ENCODE measurements around the gene NAA10.

Gene NAA10

DNA sequence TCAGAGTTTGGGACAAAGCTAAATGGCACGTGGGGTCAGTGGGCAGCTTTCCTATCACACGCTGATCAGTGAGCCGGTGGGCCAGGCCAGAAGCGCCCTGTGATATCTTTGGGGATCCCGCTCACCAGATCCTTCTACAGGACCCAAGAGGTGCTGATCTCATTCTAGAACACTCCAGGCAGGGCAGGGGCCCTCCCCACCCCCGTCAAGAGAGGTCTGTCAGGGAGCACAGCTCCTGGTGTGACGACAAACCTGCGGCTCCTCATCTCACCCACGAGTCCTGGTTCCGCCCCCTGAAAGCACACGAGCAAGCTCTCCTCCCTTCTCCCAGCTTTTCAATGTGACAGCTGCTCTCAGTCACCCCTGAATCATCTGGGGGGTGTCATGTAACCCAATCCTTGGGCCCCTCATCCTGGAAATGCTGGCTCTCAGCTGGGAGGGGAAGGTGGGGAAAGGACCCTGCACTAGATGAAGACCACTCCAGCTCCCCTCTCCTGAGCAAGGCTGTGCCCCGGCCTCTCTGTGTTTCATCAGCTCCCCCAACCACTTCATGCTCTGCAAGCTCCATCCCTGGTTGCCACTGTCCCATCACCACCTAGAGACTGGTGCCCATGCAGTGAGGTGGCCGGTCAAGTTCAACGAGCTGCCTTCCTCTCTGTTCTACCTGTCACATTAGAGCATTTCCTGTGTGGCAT lies 32.2 kb upstream of the NAA10 start:
- peak; percentile 49 for DNase-seq

DNA sequence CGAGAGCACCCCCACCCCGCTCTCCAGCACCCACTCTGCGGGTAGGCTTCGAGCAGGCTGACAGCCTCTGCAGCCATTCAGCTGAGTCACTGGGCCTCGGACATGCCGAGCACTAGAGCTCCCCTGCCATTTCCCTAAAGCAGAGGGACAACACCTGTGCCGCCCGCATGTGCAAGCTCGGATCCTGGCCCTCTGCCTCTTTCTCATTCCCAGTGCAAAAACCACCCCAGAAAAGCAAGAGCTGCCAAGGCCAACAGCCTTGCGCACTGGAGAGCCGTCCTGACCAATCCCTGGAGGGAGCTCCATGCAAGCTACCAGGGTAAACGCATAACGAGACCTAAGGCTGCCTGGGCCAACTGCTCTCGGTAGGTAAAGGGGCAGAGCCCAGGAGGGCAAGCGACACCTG lies 31.4 kb upstream of the NAA10 start:
- DNase-seq = no peak

DNA sequence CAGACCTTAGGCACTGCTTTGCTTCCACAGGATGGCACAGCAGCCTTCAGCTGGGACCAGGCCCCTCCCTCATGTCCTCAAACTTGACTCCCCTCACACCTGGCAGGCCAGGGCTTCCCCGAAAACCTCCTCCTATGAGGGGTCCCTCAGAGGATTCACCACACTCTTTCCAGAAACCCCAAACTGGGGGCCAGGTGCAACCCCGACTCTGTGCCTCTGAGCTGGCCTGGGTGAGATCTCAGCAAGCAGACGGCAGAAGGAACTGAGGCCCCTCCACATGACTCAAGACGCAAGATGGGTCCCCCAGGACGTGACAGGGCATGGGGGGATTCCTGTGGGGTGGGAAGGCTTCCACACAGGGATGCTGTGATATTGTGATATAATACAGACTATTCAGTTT lies 30.6 kb upstream of the NAA10 start:
- no peak for DNase-seq

DNA sequence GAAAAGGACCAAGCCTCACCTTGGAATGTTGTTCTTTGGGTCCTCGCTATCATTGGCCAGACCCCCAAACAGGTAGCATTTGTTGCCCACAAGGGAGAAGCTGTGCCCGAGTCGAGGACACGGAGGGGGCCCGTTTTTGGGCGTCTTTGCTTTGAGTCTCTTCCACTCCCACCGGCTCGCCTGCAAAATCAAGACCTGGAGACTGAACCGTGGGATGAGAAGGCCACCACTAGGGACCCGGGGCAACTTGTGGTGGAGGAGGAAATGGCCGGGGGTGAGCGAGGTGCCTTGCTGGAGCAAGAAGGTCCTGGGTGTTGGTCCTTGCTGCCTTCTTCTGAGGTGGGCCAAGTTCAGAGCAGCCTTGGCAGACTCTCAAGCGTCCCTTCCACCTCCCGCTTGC lies 29.3 kb upstream of the NAA10 start:
- DNase-seq = no peak

DNA sequence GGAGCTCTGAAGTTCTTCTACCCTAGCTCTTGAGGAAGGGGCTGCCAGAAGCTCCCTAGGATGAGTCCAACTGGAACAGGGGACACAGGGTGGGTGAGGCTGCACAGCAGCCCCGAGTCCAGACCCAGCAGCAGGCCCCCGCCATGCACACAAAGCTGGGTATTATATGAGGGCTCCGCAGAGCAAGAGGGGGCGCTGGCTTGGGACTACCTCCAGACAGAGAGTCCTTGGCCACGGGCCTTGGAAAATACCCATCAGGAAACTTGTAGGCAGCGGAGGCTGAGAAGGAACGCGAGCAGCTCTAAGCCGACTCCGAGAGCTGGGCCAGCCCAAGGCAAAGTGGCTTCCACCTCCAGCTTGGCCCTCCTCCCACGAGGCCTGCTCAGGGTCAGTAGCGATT lies 28.7 kb upstream of the NAA10 start:
- no peak for DNase-seq

DNA sequence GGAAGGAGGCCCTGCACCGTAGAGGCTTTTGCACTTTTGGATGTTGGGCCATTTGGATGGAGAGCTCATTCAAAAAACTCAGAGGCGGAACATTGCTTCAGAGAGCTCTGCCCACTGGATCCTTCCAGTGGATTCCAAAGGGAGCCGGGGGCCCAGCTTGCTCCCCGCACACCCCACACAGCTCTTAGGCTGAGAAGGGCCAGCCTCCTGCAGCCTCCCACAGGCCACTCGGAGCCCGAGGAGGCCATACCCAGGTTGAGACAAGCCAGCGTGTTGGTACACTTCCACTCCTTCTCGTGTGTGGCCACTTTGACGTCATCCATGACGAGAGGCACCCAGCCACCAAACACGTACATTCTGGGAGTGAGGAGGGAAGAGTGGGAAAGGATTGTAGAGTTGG lies 26.5 kb upstream of the NAA10 start:
- no peak for DNase-seq

DNA sequence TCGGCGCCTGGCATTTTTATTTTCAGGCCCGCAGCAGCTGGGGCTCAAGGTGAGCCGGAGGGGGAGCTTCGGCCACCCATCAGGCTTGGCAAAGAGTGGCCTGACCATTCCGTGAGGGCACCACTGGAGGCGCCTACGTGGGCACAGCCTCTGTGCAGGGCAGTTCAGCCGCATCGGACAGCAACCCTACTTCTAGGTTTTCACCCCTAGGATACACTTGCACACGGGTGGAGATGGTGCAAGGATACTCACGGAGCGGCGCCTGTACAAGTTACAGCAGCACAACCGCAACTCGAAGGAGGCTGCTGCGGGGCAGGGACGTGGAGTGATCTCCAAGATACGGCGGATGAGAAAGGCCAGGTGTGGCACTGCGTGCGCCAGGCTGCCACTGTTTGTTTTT lies 25.9 kb upstream of the NAA10 start:
- no peak for DNase-seq

DNA sequence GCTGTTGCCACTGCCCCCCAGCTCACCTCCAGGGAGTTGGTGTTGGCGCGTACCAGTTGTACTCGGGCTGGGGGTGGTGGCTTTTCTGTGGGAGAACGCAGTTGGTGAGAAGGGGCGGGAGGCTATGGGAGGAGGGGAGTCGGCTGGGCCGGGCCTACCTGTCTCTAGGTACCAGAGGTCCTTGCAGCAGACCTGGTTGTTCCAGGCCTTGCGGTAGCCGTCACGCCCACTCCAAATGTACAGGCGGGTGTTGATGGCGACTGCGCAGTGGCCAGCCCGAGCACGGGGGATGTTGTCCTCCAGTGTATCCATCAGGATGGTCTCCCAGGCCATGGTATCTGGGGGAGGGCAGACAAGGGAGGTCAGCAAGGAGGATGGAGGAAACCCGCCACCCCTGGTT lies 25.2 kb upstream of the NAA10 start:
- no peak for DNase-seq

DNA sequence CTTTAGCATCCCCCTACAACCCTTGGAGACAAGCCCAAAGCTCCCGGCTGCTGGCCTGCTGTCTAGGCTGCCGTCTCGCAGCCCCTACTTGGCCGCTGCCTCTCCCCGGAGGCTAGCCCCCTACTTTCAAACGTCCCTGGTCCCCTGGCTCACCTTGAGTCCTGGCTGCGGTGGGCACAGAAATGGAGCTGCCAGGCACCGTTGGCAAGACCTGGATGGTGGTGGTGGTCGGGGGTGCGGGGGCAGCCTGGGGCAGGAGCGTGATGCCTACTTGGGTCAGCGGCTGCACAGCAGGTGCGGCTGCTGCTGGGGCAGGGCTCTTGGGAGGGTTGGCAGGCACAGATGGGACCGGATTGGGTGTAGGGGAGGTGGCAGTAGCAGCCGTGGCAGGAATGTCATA lies 24.8 kb upstream of the NAA10 start:
- DNase-seq = no peak

DNA sequence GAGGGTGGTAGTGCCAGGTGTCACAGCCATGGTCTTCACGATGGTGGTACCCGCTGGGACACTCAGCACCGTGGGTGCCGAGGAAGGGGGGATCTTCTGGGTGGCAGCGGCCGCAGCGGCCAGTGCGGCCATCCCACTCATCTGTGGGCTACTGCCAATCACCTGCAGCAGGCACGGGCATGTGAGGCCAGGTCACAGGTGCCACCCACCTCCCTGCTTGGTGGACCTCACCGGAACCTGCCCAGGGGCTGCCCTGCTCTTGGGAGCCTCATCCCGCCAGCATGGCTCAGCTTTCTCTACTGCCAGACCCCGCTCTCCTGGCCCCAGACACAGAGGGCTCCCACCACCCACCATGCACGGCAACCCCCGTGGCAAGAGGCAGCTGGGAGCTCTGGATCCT lies 23.8 kb upstream of the NAA10 start:
- no peak for DNase-seq

DNA sequence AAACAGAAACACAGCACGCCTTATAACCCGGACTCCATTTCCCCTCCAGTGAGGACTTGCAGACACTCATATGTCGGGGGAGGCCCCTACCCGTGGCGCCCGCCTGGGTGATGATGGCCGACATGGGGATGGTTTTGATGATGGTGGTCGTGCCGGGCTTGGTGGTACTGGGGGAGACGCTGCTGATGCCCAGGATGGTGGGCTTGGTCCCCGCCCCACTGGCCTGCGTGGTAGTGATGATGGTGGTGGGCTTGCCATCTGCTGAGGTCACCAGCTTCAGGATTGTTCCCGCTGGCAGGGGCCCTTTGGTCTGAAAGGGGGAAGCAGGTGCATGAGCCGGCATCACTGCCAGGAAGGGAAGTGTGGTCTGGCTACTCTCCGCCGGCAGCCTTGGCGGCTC lies 22.4 kb upstream of the NAA10 start:
- DNase-seq = no peak

DNA sequence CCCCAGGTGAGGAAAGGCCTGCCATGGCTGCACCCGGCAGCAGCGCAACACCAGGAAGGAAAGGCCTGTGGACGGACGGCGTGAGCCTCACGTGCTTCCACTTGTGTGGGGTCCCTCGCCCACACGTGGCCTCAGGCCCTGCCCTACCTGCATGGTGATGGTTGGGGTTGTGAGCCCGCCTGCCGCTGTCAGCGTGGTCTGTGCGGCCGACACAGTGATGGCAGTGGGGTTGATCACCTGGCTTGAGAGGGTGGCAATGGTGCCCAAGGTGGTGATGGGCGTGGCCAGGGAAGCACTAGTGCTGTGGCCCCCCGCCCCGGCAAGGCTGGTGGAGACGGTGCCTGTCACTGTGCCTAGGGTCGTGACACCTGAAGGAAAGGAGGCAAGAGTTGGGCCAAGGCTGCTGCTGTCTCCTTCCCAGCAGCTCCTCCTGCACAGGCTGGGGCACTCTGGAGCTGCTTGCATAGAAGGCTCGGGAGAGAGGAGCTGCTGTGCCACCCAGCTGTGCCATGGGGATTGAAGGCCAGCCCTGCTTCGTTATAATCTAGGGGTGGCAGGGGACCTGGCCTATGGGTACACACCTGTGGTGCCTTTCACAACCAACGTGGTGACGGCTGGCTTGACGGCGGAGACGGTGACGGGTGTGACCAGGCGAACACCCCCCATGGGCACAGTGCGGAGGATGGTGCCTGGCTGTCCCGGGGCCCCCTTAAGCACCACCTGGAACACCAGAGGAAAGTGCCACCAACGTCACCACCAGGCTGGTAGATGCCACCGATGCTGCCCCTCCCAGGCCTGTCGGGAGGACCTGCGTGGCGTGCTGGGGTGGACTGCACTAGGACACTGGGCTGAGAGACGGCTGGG lies 21.4 kb upstream of the NAA10 start:
- DNase-seq = no peak

DNA sequence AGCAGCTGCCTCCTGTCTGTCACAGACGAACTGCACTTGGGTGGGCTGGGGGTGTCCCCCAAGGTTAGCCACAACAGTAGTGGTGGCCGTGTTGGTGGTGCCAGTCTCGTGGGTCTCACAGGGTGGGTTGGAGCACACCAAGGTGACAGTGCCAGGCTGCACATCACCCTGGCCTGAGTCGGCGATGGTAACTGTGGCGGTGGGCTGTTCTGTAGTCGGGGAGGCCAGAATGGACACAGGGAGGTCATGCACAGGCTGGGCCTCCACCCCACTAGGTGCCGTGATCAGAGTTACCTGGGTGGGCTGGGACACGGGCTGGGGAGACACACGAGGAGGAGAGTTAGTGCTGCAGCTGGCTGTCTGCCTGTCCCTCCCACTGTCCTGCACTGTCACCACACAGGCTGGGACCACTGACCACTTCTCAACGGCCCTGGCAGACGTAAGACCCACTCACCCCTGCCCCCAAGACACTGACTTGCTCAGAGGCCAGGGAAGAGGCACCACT lies 20.4 kb upstream of the NAA10 start:
- no peak for DNase-seq

DNA sequence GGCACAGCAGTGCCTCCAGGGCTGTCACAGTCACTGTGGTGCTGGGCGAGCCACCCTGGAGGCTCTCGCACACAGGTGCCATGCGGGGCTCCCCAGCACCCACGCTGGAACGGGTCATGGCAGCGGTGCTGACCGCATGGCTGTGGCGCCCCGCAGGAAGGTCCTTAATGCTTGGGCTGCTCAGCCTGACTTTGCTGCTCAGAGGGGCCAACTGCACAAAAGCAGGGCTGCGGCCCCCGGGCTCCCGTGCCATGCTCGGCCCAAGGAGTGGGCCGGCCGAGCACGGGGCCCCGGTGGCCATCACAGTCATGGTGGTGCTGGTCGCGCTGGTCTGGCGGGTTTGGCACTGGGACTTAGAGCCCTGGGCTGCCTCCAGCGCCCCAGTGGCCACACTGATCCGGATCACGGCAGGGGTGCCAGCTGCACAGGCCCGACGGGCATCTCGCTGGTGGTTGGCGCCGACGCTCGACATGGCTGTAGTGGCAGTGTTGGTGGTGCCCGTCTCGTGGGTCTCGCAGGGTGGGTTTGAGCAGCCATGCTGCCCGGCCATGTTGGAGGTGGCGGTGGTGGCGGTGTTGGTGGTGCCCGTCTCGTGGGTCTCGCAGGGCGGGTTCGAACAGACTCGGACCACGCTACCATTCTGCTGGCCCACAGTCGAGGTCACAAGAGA lies 19.9 kb upstream of the NAA10 start:
- no peak for DNase-seq

DNA sequence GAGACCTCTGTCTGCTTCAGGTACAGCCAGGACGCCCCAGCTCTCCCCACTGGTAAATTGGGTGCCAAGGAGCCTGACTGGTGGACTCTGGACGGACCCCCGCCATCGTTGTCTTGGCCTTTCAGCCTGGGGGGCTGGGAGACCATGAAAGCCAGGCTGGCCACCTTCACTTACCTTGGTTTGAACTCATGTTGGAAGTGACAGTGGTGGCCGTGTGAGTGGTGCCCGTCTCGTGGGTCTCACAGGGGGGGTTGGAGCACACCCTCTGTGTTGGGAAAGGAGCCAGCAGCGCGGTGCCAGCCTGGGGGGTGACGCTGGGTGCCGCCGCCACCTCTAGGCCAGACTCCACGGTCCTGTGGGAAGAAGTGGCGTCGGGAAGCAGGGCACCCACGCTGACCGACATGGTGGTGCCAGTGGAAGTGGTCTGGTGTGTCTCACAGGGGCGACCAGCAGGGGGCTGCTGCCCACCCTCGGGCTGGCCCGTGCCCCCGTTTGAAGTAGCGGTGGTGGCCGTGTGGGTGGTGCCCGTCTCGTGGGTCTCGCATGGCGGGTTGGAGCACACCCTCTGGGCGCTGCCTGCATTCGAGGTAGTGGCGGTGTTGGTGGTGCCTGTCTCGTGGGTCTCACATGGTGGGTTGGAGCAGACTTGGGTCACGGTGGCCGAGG lies 19.2 kb upstream of the NAA10 start:
- no peak for DNase-seq

DNA sequence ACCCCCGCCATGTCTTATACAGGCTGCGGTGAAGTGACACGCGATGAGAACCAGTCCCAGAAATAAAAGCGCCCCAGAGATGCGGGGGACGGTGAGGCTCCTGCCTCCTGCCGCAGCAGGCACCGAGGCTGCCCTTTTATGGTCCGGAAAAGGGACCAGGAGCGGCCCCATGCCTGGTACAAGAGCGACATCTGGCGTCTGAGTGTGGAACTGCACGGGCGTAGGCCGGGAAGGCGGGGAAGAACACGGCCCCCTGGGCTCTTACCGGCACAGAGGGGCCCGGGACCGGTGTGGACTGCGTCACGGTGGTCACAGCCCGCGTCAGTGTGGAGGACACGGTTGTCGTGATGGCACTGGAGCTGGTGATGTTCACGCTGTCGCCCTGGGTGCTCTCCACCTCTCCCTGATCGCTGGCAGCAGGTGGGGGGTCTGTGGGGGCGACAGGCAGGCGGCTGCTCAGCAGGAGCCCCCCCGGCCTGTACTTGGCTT lies 18.5 kb upstream of the NAA10 start:
- peak; percentile 61 for DNase-seq

DNA sequence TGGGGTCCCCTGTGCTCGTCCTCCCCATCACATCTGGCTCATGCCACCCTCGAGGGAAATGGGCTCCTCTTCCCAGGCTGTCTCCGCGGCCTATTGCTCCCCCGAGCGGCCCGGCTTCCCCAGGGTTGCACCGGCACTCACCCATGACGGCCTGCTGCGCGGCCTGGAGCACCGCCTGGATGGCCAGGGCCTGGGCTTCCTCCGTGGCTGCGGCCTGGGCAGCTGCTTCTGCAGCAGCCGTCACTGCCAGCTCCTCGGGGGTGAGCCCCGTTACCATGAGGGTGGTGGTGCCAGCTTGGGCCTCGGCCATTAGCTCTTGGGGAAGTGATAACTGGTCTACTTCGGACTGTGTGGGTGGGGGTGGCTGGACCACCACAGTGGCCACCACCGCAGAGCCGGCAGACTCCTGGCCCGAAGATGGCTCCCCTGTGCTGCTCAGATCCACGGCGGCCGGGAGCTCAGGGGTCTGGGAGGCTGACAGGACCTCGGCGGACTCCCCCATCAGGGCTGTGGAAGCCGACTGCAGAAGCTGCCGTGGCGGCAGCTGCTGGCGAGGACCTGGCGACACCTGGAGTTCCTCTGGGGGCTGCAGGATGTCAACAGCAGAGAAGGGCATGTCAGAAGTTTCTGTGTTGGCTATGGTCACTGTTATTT lies 17.7 kb upstream of the NAA10 start:
- no peak for DNase-seq

DNA sequence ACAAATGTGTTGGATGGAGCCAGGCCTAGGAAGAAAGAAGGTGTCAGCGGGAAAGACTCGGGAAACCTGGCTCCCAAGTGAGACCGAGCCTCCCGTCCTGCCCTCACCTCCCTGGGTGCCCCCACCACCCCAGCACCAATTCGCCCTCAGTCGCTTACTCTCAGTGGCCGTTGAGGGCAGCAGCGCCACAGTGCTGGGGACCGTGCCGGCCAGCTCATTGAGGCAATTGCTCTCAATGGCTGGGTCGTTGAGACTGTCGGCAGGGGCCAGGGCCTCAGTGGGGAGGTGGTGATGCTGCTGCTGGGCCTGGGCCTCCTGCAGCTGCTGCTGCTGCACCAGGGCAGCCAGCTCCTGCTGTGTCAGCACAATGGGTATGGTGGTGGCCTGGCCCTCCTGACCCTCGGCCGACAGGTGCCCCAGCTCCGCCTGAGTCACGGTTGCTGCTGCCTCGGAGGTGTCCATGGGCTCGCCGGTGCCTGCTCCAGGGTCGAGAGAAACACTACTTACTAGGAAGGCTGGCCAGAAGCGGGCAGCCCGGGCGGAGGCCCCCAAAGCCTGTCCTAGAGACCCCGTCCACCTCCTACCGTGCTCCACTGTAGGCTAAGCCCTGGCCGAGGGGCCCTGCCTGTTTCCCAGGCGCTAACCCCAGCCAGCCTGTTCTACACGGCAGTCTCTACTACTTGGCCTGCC lies 17.0 kb upstream of the NAA10 start:
- DNase-seq = no peak

DNA sequence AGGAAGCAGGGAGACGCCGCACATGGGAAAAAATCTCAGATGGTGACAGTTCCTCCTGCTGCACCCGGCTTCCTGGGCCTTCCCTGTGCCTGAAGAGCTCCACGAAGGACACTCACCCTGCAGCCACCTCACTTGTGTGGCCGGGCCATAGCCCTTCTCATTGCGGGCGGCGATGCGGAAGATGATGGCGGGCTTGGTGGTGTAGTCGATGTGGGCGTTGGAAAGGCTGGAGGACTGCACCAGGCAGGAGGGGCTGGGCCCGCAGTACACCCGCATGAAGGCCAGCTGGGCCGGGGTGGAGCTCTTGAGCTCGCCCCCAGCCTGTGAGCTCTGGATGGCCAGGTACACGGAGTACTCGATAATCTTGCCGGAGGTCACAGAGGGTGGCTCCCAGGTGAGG lies 15.3 kb upstream of the NAA10 start:
- no peak for DNase-seq

DNA sequence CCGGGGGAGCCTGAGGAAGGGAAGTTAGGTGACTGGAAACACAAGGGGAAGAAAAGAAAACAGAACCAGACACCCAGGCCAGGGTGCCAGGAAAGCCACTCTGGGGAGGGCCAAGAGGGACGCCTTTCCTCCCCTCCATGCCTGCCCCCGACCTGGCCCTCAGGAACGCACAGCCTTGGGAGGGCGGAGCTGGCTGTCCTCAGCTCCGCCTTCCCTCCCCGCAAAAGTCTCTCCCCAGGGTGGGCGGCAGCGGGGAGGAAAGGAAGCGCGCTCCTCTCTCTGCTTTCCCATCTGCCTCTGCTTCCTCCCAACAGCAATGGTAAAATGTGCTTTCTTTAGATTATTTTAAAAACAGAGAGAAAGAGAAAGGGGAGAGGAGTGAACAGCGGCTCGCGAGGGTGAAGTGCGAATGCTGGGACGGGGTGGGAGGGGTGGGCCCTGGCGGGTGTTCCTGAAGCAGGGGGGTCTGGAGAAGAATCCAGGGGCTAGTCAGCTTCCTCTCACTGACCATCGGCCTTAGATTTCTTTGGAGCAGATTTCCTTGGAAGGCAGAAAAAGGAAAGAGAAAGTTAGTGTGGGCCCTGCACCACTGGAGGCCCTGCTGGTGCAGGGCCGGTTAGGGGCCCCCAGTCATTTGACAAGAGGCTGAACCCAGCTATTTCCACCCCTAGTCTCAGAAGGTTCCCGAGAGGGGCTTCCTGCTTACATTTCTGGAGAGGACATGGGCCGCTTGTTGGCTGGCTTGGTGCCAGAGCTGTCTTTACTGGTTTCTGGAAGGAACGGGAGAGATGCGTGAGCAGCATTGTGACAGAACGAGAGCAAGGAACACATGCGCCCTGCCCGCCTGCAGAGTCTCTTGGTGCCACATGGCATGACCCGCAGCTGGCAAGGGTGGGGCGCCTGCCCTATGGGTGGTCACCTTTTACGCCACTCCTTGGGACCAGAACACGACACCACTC lies 14.3 kb upstream of the NAA10 start:
- DNase-seq = no peak

DNA sequence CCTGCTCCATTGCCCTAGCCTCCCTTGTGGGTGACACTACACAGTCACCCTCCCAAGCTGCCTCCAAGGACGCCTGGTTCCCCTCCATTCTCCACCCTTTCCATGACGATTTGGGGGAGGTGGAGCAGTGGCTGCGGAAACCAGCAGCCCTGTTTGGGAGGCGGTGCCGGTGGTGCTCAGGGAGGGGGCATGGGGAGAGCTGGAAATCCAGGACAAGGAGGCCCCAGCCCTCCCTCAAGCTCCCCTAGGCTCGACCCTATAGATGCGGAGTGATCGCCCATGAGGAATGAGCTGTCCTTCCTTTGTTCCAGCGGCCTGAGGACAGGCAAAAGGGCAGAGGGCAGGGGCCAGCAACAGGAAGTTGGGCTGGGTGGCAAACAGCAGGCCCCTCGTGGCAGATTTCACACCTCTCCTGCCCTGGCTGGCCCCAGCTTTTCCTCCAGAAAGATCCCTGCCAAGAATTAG lies 13.2 kb upstream of the NAA10 start:
- no peak for DNase-seq
